A549 (cell line): Measurements from ENCODE around the gene E2F7.

Experiments used
- BHLHE40 ChIP-seq: IDR thresholded peaks from 2 replicates; pipeline ENCODE4 v1.6.1; 2012; ENCODE audit warnings: low read depth, low read length, inconsistent platforms
- CTCF ChIP-seq: fragments of >200 bp; sonication (Bioruptor Twin); formaldehyde crosslinking; IDR thresholded peaks from 3 replicates; pipeline ENCODE4 v1.5.1; 2016
- MAX ChIP-seq: IDR thresholded peaks from 2 replicates; pipeline ENCODE4 v1.6.1; 2012
- NFE2L2 ChIP-seq: fragments of 150-350 bp; conservative IDR thresholded peaks from 2 replicates; pipeline ENCODE4 v1.6.1; 2014; ENCODE audit warnings: low read length
- NR3C1 ChIP-seq: fragments of >200 bp; sonication (Bioruptor Twin); formaldehyde crosslinking; IDR thresholded peaks from 3 replicates; pipeline ENCODE4 v1.6.1; 2017
- RAD21 ChIP-seq, 2 experiments: fragments of >200 bp in 1 of 2; sonication (Bioruptor Twin) in 1 of 2; formaldehyde crosslinking in 1 of 2; IDR thresholded peaks in 1 of 2; conservative IDR thresholded peaks in 1 of 2; 2 replicates in 1 of 2; 3 replicates in 1 of 2; pipeline ENCODE4 v1.6.1; 2012 to 2018; ENCODE audit warnings: inconsistent platforms in 1 of 2
- TFCP2L1 ChIP-seq: fragments of 250-450 bp; sonication (Bioruptor Pico); IDR thresholded peaks from 2 replicates; pipeline ENCODE4 v1.5.0; 2021; ENCODE audit warnings: mild to moderate bottlenecking

GRCh38 chr12:77089686-77090220 is 24.4 kb upstream of the E2F7 start:
- no peak for TF ChIP-seq TFCP2L1 (CRISPR knock-in tag)
- TF ChIP-seq CTCF: no peak
- no peak for TF ChIP-seq RAD21 (conservative IDR thresholded peaks at IDR 0.05 in 1 of 2, IDR thresholded peaks at IDR 0.05 in 1 of 2)
- no peak for TF ChIP-seq MAX
- TF ChIP-seq NFE2L2: no peak
- TF ChIP-seq BHLHE40: no peak
- no peak for TF ChIP-seq NR3C1
